NT2/D1 (cell line): Measurements from ENCODE around the gene FBXO5.

Source experiments
- SUZ12 ChIP-seq: IDR thresholded peaks from 2 replicates; pipeline ENCODE4 v1.6.1; 2011; ENCODE audit not compliant: insufficient read length, insufficient read depth; ENCODE audit errors: extremely low read depth
- YY1 ChIP-seq: IDR thresholded peaks from 2 replicates; pipeline ENCODE4 v1.6.1; 2011; ENCODE audit not compliant: insufficient read length, insufficient read depth
- ZNF274 ChIP-seq: IDR thresholded peaks from 2 replicates; pipeline ENCODE4 v1.6.1; 2011; ENCODE audit warnings: mild to moderate bottlenecking, low read depth, low read length

- TF ChIP-seq ZNF274 (no peak), YY1 (no peak), SUZ12 (no peak)
These were observed 4.1 kb upstream of the FBXO5 start for GRCh38 chr6:152986978-152987377.
